Karpas-422 (cell line): Measurements from ENCODE around the gene PBRM1. TPM values are rescaled to one million over a fixed set of nuclear protein-coding genes. Genes with fewer than 3 reads are reported as not detected.

Experiments
- DNase-seq: peaks from one replicate; pipeline ENCODE4 v3.0.0-alpha.2; 2015
- H2AFZ ChIP-seq: fragments of 200-600 bp; sonication (generic); 2 replicates; pipeline ENCODE4 v1.6.1; 2014; ENCODE audit warnings: antibody characterized with exemption, low read length, mixed read lengths
- H3K27ac ChIP-seq: fragments of 200-600 bp; sonication (generic); 2 replicates; pipeline ENCODE4 v1.5.1; 2014; ENCODE audit warnings: mild to moderate bottlenecking, low read length, moderate library complexity
- H3K27me3 ChIP-seq: fragments of 200-600 bp; sonication (generic); 2 replicates; pipeline ENCODE4 v1.6.1; 2014; ENCODE audit warnings: low read length, mixed read lengths
- H3K36me3 ChIP-seq: fragments of 200-600 bp; sonication (generic); 2 replicates; pipeline ENCODE4 v1.6.1; 2014; ENCODE audit warnings: low read length, mixed read lengths; ENCODE audit not compliant: insufficient read depth
- H3K4me1 ChIP-seq: fragments of 200-600 bp; sonication (generic); 2 replicates; pipeline ENCODE4 v1.6.1; 2014; ENCODE audit warnings: mild to moderate bottlenecking, low read length, mixed read lengths
- H3K4me2 ChIP-seq: fragments of 200-600 bp; sonication (generic); 2 replicates; pipeline ENCODE4 v1.6.1; 2014; ENCODE audit warnings: low read length, low read depth, mild to moderate bottlenecking; ENCODE audit not compliant: poor library complexity, severe bottlenecking
- H3K4me3 ChIP-seq: fragments of 200-600 bp; sonication (generic); 2 replicates; pipeline ENCODE4 v1.5.1; 2014; ENCODE audit warnings: mild to moderate bottlenecking, antibody characterized with exemption, low read length, mixed read lengths
- H3K79me2 ChIP-seq: fragments of 200-600 bp; sonication (generic); 2 replicates; pipeline ENCODE4 v1.6.1; 2014; ENCODE audit warnings: mild to moderate bottlenecking, low read length, mixed read lengths
- H3K9ac ChIP-seq: fragments of 200-600 bp; sonication (generic); 2 replicates; pipeline ENCODE4 v1.6.0; 2014; ENCODE audit warnings: low read length
- H3K9me2 ChIP-seq: fragments of 200-600 bp; sonication (generic), shearing (Covaris generic); replicated peaks from 2 replicates; pipeline ENCODE4 v1.6.0; 2014; ENCODE audit warnings: mild to moderate bottlenecking, low read length, moderate library complexity; ENCODE audit not compliant: insufficient read depth
- H3K9me3 ChIP-seq: fragments of 300-700, 200-600 bp; sonication (generic); 2 replicates; pipeline ENCODE4 v1.6.1; 2014; ENCODE audit warnings: low read length, mixed read lengths
- H4K20me1 ChIP-seq: fragments of 200-600 bp; sonication (generic); 2 replicates; pipeline ENCODE4 v1.6.1; 2014; ENCODE audit warnings: mild to moderate bottlenecking, antibody characterized with exemption, low read length, low read depth; ENCODE audit not compliant: insufficient read depth
- total RNA-seq: library from RNA; depleted of rRNA; stranded (reverse); fragments of >200 nt; shearing (Covaris generic); gene quantifications from 2 replicates; pipeline ENCODE4 v1.2.3, GENCODE V29; 2014; ENCODE audit warnings: low replicate concordance

The PBRM1 gene
- total RNA-seq, 1 experiment from 2014 or later = 53.3 TPM

GRCh38 chr3:52707585-52707984 lies 21.9 kb upstream of the PBRM1 start:
- Histone ChIP-seq H3K4me1 (peaks cover 35% of the 10 kb centered on the region), H3K27me3 (no peaks in the 10 kb centered on the region), H3K4me3 (peak overlapping the region; percentile 90), H4K20me1 (peaks cover 6% of the 10 kb centered on the region; the same call in 1 of the 2 replicates), H3K9ac (peak overlapping the region; percentile 96), H3K36me3 (peaks cover 15% of the 10 kb centered on the region), H3K9me3 (no peaks in the 10 kb centered on the region), H3K79me2 (peaks cover 51% of the 10 kb centered on the region), H3K4me2 (peak overlapping the region; percentile 78), H3K27ac (peak overlapping the region; percentile 73), H3K9me2 (no peaks in the 10 kb centered on the region), H2AFZ (no peak overlapping the region)
- DNase-seq = no peak

DNA sequence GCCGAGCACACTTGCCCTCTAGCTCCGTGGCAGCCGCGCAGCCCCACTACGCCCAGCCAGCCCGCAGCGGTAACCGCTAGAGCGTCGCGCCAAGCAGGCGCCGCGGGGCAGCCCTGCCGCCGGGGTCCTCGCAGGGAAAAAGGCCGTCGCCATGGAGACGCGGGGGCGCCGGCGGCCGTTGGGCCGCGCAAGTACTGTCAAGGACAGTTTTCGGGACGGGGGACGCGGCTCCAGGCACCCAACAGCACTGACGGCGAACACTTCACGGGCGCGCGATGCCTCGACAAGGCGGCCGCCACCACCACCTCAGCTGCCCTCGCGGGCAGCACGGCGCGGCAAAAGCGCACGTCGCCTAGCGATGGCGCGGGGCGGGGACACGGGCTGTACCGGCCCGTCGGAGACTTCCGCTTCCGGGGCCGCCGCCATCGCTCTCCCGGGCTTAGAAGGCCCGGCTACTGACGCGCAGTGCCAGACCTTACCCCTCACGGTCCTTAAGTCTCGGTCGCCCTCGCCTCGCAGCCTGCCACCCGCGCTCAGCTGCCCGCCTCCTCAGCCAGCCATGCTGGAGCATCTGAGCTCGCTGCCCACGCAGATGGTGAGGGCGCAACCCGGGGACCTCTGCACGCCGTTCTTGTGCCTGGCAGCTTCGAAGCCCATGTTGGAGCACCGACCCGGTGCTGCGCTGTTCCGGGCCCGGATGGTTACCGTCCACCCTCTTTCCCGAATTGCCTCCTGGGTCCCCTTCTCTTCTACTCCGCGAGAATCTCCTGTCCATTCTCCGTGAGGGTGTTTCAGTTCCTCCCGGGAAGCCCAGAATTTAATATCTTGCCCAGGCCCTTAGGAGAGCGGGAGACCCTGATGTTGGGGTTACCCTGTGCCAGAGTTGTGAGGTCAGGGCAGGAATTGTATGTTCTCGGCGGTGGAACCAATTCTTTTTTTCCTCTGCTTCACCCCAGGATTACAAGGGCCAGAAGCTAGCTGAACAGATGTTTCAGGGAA lies 20.3 kb upstream of the PBRM1 start, which contains the start of the genes GLT8D1 and SPCS1:
Gene GLT8D1 (minus strand): TSS at position 104 of the 999 bp plus-strand sequence. CDS start 5,331 bp downstream, outside the sequence.
Gene SPCS1 (plus strand): TSS at position 419 of the 999 bp plus-strand sequence. CDS start 141 bp downstream, at position 560.
- peaks cover 35% of the 10 kb centered on the region for H3K4me1 ChIP-seq
- H2AFZ ChIP-seq = peak within 1 kb of the TSS; percentile 69
- no peaks in the 10 kb centered on the region for H3K9me2 ChIP-seq
- H3K79me2 ChIP-seq = peaks cover 64% of the 10 kb centered on the region
- H3K9me3 ChIP-seq = no peaks in the 10 kb centered on the region
- peaks cover 6% of the 10 kb centered on the region; the same call in 1 of the 2 replicates for H4K20me1 ChIP-seq
- H3K4me2 ChIP-seq = peak within 1 kb of the TSS; percentile 78
- H3K9ac ChIP-seq = peak within 1 kb of the TSS; percentile 96
- peak; percentile 95 for DNase-seq
- H3K36me3 ChIP-seq = peaks cover 11% of the 10 kb centered on the region
- H3K4me3 ChIP-seq = peak within 1 kb of the TSS; percentile 90
- no peaks in the 10 kb centered on the region for H3K27me3 ChIP-seq
- H3K27ac ChIP-seq = peak within 1 kb of the TSS; percentile 73

GRCh38 chr3:52705438-52705687 lies 19.6 kb upstream of the PBRM1 start:
- Histone ChIP-seq H3K4me2 (peak overlapping the region; percentile 78), H3K9me2 (no peaks in the 10 kb centered on the region), H3K4me3 (peak overlapping the region; percentile 90), H3K79me2 (peaks cover 64% of the 10 kb centered on the region), H3K9me3 (no peaks in the 10 kb centered on the region), H2AFZ (peak overlapping the region; percentile 69), H3K27ac (peak overlapping the region; percentile 73), H3K4me1 (peaks cover 29% of the 10 kb centered on the region), H3K27me3 (no peaks in the 10 kb centered on the region), H4K20me1 (peaks cover 6% of the 10 kb centered on the region; the same call in 1 of the 2 replicates), H3K36me3 (peaks cover 11% of the 10 kb centered on the region), H3K9ac (peak overlapping the region; percentile 96)
- DNase-seq = no peak

GRCh38 chr3:52704611-52705437 lies 19.1 kb upstream of the PBRM1 start:
- Histone ChIP-seq H3K9ac (peak overlapping the region; percentile 96), H3K4me2 (peak overlapping the region; percentile 78), H3K27me3 (no peaks in the 10 kb centered on the region), H2AFZ (peak overlapping the region; percentile 69), H3K9me2 (no peaks in the 10 kb centered on the region), H3K4me3 (peak overlapping the region; percentile 90), H3K36me3 (peaks cover 11% of the 10 kb centered on the region), H4K20me1 (peaks cover 6% of the 10 kb centered on the region; the same call in 1 of the 2 replicates), H3K9me3 (no peaks in the 10 kb centered on the region), H3K27ac (peak overlapping the region; percentile 73), H3K79me2 (peaks cover 68% of the 10 kb centered on the region), H3K4me1 (peaks cover 27% of the 10 kb centered on the region)
- peak; percentile 70 for DNase-seq

DNA sequence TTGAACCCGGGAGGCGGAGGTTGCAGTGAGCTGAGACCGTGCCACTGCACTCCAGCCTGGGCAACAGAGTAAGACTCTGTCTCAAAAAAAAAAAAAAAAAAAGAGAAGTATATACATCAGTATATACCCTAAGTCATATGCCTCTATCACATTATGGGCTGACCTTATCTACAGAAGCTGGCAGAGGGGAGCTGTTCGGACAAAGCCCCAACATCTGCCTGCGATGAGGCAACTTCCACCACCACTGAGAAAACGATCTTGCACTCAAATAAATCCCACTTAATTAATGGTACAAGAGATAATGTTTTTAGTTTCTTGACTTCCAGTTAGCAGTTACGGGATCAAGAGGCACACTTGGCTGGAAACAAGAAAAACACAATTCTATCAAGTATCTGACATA lies 17.6 kb upstream of the PBRM1 start:
- Histone ChIP-seq H3K79me2 (peaks cover 68% of the 10 kb centered on the region), H2AFZ (no peak overlapping the region), H3K4me1 (peaks cover 27% of the 10 kb centered on the region), H3K9me3 (no peaks in the 10 kb centered on the region), H3K9ac (no peak overlapping the region), H3K27me3 (no peaks in the 10 kb centered on the region), H3K9me2 (no peaks in the 10 kb centered on the region), H3K27ac (no peak overlapping the region), H3K4me2 (peak overlapping the region; percentile 78), H3K36me3 (peaks cover 8% of the 10 kb centered on the region), H4K20me1 (peaks cover 6% of the 10 kb centered on the region; the same call in 1 of the 2 replicates), H3K4me3 (no peak overlapping the region)
- no peak for DNase-seq

DNA sequence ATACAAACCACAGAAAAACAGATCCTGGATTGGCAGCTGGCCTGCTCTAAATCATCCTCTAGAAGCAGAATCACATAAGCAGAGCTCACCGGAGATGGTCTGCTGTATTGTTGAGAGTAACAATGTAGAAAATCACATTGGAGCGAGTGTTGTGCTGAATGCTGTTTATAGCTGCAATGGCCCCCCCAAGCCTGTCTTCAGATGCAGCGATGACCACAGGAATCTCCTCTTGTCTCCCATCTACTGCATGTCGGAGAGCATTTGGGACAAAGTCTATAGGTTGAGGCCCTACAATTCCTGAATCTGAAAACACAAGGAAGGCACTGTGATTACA lies 11.9 kb upstream of the PBRM1 start:
- no peak overlapping the region for H3K9ac ChIP-seq
- no peak for DNase-seq
- H3K27ac ChIP-seq = no peak overlapping the region
- no peak overlapping the region for H3K4me3 ChIP-seq
- peaks cover 41% of the 10 kb centered on the region for H3K36me3 ChIP-seq
- H3K9me3 ChIP-seq = no peaks in the 10 kb centered on the region
- H2AFZ ChIP-seq = no peak overlapping the region
- no peaks in the 10 kb centered on the region for H3K4me1 ChIP-seq
- H4K20me1 ChIP-seq = no peaks in the 10 kb centered on the region
- H3K79me2 ChIP-seq = peaks cover 17% of the 10 kb centered on the region
- H3K9me2 ChIP-seq = no peaks in the 10 kb centered on the region
- no peak overlapping the region for H3K4me2 ChIP-seq
- H3K27me3 ChIP-seq = no peaks in the 10 kb centered on the region

DNA sequence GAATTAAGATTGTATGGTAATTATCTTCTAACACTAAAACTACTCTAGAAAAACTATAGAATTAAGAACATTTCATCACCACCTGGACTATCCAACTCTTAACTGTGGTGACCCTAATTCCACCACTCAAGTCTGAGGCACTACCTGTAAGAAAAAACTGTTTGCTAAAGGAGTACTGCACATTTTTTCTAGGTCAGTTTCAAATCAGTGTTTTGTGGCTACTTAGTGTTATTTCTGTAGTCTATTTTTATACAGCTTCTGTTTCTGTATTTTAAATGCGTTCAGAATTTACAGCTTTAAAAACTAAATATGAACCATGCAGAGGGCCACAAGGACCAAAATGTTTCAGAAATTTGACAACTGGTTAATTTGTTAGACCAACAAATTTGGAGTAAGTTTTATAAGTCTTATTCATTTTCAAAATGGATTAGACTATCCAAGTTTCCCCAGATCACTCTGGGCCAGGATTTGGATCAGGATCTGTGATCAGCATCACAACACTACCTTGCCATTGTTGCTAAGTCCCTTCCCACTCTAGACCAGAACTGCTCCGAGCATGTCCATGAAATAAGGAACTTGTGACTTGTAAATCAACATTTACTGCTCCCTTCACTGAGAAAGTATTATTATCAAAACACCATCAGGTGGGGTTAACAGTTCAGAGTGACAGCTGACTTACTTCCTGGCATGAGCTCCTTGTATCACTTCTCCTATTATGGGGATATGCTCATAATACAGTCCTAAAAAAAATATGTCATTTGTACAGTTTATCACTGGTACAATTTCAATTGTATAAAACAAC lies 11.3 kb upstream of the PBRM1 start:
- Histone ChIP-seq H3K4me2 (no peak overlapping the region), H3K9ac (no peak overlapping the region), H3K79me2 (peaks cover 11% of the 10 kb centered on the region), H3K9me3 (no peaks in the 10 kb centered on the region), H3K4me3 (no peak overlapping the region), H3K36me3 (peaks cover 47% of the 10 kb centered on the region), H4K20me1 (no peaks in the 10 kb centered on the region), H2AFZ (no peak overlapping the region), H3K9me2 (no peaks in the 10 kb centered on the region), H3K4me1 (no peaks in the 10 kb centered on the region), H3K27ac (no peak overlapping the region), H3K27me3 (no peaks in the 10 kb centered on the region)
- no peak for DNase-seq
